IPS DF 6.9 (cell line): ENCODE results near the gene IFIT2.

ENCODE experiments used
- DNase-seq: peaks from one replicate; pipeline ENCODE4 v3.0.0-alpha.2; 2013; ENCODE audit warnings: low read depth, low spot score
- H3K27ac ChIP-seq: one replicate; pipeline ENCODE4 v1.5.1; 2013; ENCODE audit warnings: low read length, control low read depth
- H3K27me3 ChIP-seq: 2 replicates; pipeline ENCODE4 v1.6.1; 2013; ENCODE audit warnings: mild to moderate bottlenecking, low read length; ENCODE audit not compliant: control insufficient read depth, insufficient read depth
- H3K36me3 ChIP-seq: 2 replicates; pipeline ENCODE4 v1.6.1; 2013; ENCODE audit warnings: low read length; ENCODE audit not compliant: control insufficient read depth, insufficient read depth
- H3K4me1 ChIP-seq: 2 replicates; pipeline ENCODE4 v1.6.1; 2013; ENCODE audit warnings: low read length; ENCODE audit not compliant: control insufficient read depth, insufficient read depth
- H3K4me3 ChIP-seq: 2 replicates; pipeline ENCODE4 v1.5.1; 2013; ENCODE audit warnings: mild to moderate bottlenecking, low read length
- H3K9me3 ChIP-seq: 2 replicates; pipeline ENCODE4 v1.6.1; 2013; ENCODE audit warnings: low read length, inconsistent platforms; ENCODE audit not compliant: control insufficient read depth, insufficient read depth
- WGBS: extraction: QIAGEN DNeasy Blood & Tissue Kit; methylation state at CpG from one replicate; pipeline ENCODE4 v1.1.7; 2013; ENCODE audit warnings: mixed read lengths, missing lambda C conversion rate; ENCODE audit not compliant: insufficient read length, insufficient coverage; 5-methylcytosine and 5-hydroxymethylcytosine counted together

Gene IFIT2

GRCh38 chr10:89263531-89263930 lies 38.3 kb upstream of the IFIT2 start:
- no peak overlapping the region for H3K4me3 ChIP-seq
- WGBS, result no CpG with 5 or more reads among the region's 1 CpG
- H3K27ac ChIP-seq, result no peak overlapping the region
- H3K4me1 ChIP-seq, result no peaks in the 10 kb centered on the region
- H3K9me3 ChIP-seq, result no peaks in the 10 kb centered on the region
- DNase-seq, result no peak
- H3K36me3 ChIP-seq, result no peaks in the 10 kb centered on the region
- H3K27me3 ChIP-seq, result no peaks in the 10 kb centered on the region

GRCh38 chr10:89266721-89267453 lies 35.0 kb upstream of the IFIT2 start:
- H3K4me1 ChIP-seq, result no peaks in the 10 kb centered on the region
- H3K27ac ChIP-seq, result no peak overlapping the region
- WGBS, result no CpG with 5 or more reads among the region's 1 CpG
- H3K9me3 ChIP-seq, result no peaks in the 10 kb centered on the region
- no peaks in the 10 kb centered on the region for H3K27me3 ChIP-seq
- no peak overlapping the region for H3K4me3 ChIP-seq
- no peak for DNase-seq
- H3K36me3 ChIP-seq, result no peaks in the 10 kb centered on the region

GRCh38 chr10:89269433-89270152 lies 32.3 kb upstream of the IFIT2 start:
- no CpG with 5 or more reads among the region's 3 CpGs for WGBS
- Histone ChIP-seq H3K27ac (no peak overlapping the region), H3K4me1 (no peaks in the 10 kb centered on the region), H3K4me3 (no peak overlapping the region), H3K9me3 (no peaks in the 10 kb centered on the region), H3K27me3 (no peaks in the 10 kb centered on the region), H3K36me3 (no peaks in the 10 kb centered on the region)
- no peak for DNase-seq

GRCh38 chr10:89270153-89270483 lies 31.7 kb upstream of the IFIT2 start:
- H3K4me1 ChIP-seq, result 0 out of 2 replicates have a peak, but pooled peaks cover 1% of the 10 kb centered on the region
- no peak overlapping the region for H3K27ac ChIP-seq
- H3K36me3 ChIP-seq, result no peaks in the 10 kb centered on the region

GRCh38 chr10:89271532-89271931 lies 30.3 kb upstream of the IFIT2 start:
- Histone ChIP-seq H3K4me3 (no peak overlapping the region), H3K4me1 (0 out of 2 replicates have a peak, but pooled peaks cover 1% of the 10 kb centered on the region), H3K27ac (no peak overlapping the region), H3K27me3 (no peaks in the 10 kb centered on the region), H3K9me3 (no peaks in the 10 kb centered on the region), H3K36me3 (no peaks in the 10 kb centered on the region)
- no CpG with 5 or more reads among the region's 2 CpGs for WGBS
- DNase-seq, result no peak

More at GRCh38 chr10:89270153-89270483, 31.7 kb upstream of the IFIT2 start:
- H3K4me3 ChIP-seq, result no peak overlapping the region
- H3K27me3 ChIP-seq, result no peaks in the 10 kb centered on the region
- no peaks in the 10 kb centered on the region for H3K9me3 ChIP-seq
- no peak for DNase-seq

GRCh38 chr10:89273680-89274079 lies 28.2 kb upstream of the IFIT2 start:
- Histone ChIP-seq H3K27ac (no peak overlapping the region), H3K36me3 (no peaks in the 10 kb centered on the region), H3K4me3 (no peak overlapping the region), H3K27me3 (no peaks in the 10 kb centered on the region), H3K4me1 (0 out of 2 replicates have a peak, but pooled peaks cover 1% of the 10 kb centered on the region), H3K9me3 (no peaks in the 10 kb centered on the region)
- DNase-seq, result no peak
- WGBS, result no CpG with 5 or more reads among the region's 2 CpGs

- DNase-seq, result no peak
- 0 out of 2 replicates have a peak, but pooled peaks cover 1% of the 10 kb centered on the region for H3K4me1 ChIP-seq
Observed at GRCh38 chr10:89274928-89275327, 26.9 kb upstream of the IFIT2 start.

GRCh38 chr10:89275383-89275782 lies 26.5 kb upstream of the IFIT2 start:
- no CpG with 5 or more reads among the region's 6 CpGs for WGBS

More at GRCh38 chr10:89274928-89275327, 26.9 kb upstream of the IFIT2 start:
- Histone ChIP-seq H3K36me3 (no peaks in the 10 kb centered on the region), H3K27ac (no peak overlapping the region), H3K4me3 (no peak overlapping the region), H3K9me3 (no peaks in the 10 kb centered on the region), H3K27me3 (no peaks in the 10 kb centered on the region)
- WGBS, result no CpG with 5 or more reads among the region's 3 CpGs

GRCh38 chr10:89278034-89278535 lies 23.8 kb upstream of the IFIT2 start:
- Histone ChIP-seq H3K27ac (no peak overlapping the region), H3K4me1 (0 out of 2 replicates have a peak, but pooled peaks cover 1% of the 10 kb centered on the region), H3K36me3 (no peaks in the 10 kb centered on the region), H3K9me3 (no peaks in the 10 kb centered on the region), H3K4me3 (no peak overlapping the region), H3K27me3 (no peaks in the 10 kb centered on the region)
- DNase-seq, result no peak
- no CpG with 5 or more reads among the region's 1 CpG for WGBS

More at GRCh38 chr10:89275383-89275782, 26.5 kb upstream of the IFIT2 start:
- DNase-seq, result no peak
- Histone ChIP-seq H3K27me3 (no peaks in the 10 kb centered on the region), H3K27ac (no peak overlapping the region), H3K4me3 (no peak overlapping the region), H3K4me1 (0 out of 2 replicates have a peak, but pooled peaks cover 1% of the 10 kb centered on the region), H3K9me3 (no peaks in the 10 kb centered on the region), H3K36me3 (no peaks in the 10 kb centered on the region)

- no peaks in the 10 kb centered on the region for H3K9me3 ChIP-seq
- DNase-seq, result no peak
- no peaks in the 10 kb centered on the region for H3K36me3 ChIP-seq
- no peaks in the 10 kb centered on the region for H3K27me3 ChIP-seq
- H3K27ac ChIP-seq, result no peak overlapping the region
- 0 out of 2 replicates have a peak, but pooled peaks cover 1% of the 10 kb centered on the region for H3K4me1 ChIP-seq
- H3K4me3 ChIP-seq, result no peak overlapping the region
Observed at GRCh38 chr10:89278900-89279392, 22.9 kb upstream of the IFIT2 start.
